GM21576 (cell line): ENCODE results near the gene POLR3C.
"Not testable (repeated sequence)": the region's sequence is repeated elsewhere in the genome, so short reads cannot be mapped to it uniquely, and the experiment has no call there.

Source experiments
- ATAC-seq: cut with Tn5 transposase; IDR thresholded peaks from one replicate; pipeline ENCODE4 v1.9.1; 2021; ENCODE audit warnings: mild to moderate bottlenecking, moderate library complexity; ENCODE audit not compliant: unreplicated experiment

The POLR3C gene

DNA sequence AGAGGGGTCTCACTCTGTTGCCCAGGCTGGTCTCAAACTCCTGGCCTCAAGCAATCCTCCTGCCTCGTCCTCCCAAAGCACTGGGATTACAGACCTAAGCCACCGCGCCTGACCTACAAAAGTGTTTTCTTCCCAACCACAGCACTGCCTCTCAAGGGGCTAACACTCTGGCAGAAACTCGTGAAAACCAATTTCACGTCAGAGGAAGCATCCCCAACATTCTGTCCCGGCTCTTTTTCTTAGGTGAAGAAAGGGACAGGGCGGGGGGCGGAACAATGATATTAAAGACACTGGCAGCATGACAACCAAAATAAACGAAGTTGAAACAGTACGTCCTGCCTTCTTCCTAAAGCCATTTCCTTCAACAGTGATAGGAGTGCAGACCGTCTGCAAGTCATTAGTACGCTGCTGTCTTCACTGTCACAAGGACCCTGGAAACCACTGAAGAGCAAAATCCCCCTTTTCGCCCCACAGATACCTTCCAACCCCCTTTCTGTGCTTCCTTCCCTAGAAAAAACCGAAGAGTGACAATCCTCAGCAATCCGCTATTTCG lies 1.1 kb upstream of the POLR3C start:
- ATAC-seq, result not testable (repeated sequence)

DNA sequence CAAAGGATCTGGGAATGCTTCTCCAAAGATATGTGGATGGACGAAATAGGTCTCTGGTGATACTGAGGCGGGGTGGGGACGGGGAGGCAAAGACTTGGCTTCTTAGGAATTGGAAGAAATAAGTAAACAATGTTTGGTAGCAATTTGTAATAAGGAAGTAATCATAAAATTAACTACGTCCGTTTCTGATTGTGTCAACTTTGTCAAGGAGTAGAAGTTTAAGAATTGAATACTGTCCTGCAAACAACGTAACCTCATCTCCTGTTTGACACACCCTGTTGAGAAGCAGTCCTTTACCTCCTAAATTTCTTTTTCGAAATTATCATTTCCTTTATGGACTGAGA lies 471 bp downstream of the POLR3C start:
- ATAC-seq, result no peak

DNA sequence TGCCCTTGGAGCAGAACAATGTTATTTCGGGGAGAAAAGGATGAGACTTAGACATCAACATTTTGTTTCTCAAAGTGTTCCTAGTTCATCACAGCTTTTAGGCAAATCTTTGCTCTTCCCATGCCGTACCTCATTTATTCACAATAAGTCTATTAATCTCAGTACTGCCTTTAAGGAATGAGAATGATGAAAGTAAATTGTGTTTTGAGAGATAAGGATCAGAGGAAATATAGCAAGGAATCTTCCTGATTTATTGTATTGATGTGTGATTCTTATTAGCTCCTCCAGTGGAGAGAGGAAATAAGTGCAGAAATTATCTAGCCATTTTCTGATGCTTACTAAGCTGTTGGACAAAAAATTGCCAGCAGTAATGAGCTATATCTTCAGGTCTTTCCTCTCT lies 2.0 kb downstream of the POLR3C start:
- ATAC-seq, result no peak

DNA sequence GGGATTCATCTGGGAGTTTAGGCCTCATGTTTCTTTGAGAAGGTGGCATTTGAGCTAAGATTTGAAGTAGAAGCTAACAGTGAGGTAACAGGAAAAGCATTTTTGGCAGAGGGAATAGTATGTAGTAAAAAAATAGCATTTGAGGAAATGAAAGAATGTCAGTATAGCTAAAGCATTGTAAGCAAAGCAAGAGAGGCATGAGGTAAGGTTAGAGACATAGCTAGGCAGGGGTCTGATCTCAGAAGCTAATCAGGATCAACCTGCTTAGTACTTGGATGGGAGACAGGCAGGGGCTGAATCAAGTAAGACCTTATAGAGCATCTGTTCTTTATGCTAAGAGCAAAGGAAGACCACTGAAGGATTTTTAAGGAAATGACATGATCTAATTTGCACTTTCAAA lies 4.0 kb downstream of the POLR3C start:
- ATAC-seq, result no peak

DNA sequence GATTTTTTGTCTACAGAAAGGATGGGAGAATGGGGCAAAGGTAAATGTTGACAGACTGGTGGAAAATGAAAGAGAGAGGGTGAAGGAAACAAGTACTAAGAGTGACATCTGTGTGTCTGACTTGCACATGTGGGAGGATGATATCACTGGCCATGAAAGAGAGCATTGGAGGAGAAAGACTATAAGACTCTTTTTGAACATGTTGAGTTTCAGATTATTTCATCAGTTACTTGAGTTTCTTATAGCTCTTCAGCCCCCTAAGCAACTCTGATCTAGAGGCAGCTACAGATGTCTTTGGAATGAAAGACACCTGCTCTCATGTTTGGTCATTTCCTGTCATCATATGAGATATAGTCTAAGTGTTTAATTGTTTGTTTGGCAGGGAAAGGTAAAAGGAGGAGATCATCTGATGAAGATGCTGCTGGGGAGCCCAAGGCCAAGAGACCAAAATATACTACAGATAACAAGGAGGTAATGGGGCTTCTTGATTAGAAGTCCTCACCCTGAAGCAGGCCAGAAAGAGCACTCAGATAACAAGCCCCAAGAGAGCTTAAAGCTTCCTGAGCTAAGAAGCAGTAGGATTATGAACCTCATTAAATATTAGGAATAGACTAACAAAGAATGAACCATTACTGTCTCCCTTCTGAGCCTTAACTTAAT lies 4.5 kb downstream of the POLR3C start:
- ATAC-seq, result peak; percentile 38

DNA sequence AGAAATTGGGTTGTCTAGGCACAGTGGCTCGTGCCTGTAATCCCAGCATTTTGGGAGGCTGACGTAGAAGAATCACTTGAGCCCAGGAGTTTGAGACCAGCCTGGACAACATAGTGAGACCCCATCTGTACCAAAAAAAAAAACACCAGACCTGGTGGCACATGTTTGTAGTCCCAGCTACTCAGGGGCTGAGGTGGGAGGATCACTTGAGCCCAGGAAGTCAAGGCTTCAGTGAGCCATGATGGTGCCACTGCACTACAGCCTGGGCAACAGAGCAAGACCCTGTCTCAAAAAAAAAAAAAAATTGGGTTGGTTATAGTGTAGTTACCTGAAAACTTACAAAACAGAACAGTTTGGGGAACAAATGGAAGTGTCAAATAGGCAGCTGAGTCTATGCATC lies 6.8 kb downstream of the POLR3C start:
- ATAC-seq, result not testable (repeated sequence)

DNA sequence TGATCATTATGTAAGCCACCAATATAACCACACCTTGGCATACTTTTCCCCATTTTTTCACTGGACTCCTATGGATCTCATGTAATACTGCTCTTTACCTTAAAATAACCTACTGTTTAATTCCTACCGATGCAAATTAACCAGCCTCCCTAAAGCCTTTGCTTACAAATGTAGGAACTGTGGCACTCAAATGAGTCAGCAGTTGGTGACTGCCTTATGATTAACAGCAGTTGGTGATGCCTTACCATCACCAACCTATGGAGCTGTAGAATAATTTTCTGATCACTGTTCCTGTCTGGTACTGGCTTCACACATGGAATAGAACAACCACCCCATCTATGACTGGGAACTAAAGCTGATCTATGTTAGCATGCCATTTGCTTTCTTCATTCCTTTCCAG lies 13.7 kb downstream of the POLR3C start:
- ATAC-seq, result no peak

DNA sequence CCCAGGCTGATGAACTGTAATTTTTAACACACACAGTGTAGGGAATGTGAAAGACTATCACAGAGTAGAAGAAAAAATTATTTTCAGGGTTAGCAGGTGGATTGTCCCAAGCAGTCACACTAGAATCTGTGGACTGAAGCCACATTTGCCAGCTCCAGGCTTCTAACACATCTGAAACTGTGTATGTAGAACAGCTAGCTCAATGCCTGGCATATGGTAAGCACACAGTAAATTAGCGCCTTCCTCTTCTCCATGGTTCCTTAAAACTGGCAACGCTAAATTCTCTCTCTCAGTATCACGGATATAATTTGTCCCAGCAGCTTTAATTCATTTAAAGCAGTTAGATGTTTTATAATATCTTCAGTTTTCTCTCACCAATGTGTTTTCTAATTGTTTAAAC lies 19.0 kb downstream of the POLR3C start:
- ATAC-seq, result no peak

DNA sequence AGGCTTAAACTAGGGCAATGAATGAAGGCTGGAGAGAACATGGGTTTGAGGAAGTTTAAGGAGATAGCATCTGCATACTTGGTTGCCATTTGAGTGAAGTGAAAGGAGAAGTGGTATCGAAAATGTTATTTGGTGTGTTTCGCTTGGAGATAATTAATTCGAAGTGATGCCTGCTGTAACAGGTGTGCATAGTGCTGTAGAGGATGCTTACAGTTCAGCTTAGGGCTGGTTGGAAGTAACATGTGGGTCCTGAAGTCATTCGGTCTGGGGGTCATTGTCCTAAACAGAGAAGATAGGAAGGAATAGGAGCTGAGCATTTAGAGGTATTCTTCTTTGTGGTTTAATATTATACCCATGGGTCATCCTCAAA lies 21.1 kb downstream of the POLR3C start:
- ATAC-seq, result peak; percentile 66

DNA sequence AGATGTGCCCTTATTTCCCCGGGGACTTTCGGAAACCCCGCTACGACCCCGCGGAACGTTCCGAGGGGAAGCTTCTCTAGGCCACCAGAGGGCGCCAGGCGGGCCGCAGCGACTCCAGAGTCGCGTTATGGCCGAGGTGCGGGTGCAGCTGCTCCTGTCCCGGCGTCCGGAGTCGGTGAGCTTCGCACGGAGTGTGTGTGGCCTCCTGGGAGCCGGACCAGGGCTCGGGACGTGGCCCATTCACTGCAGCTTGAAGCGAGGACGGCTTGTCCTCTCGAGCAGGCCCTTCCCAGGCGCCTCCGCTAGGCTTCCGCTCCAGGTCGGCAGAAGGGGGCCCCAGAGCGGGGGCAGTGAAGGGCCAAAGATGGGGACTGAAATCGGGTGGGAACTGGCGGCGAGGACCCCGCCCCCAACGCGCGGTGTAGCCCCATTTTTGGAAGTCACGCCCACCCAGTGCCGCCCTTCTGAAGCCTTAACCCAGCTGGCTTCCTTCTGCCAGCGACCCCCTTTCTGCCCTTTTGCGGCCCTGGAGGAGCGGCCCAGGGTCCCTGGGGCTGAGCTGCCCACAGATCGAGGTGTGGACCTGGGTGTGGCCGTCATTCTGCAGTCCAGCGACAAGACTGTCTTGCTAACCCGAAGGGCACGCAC lies 21.6 kb downstream of the POLR3C start, which contains the start of gene NUDT17:
NUDT17 (plus strand) TSS at position 117 of the 648 bp plus-strand sequence; CDS start at position 128, 11 bp downstream.
- ATAC-seq, result peak; percentile 48

DNA sequence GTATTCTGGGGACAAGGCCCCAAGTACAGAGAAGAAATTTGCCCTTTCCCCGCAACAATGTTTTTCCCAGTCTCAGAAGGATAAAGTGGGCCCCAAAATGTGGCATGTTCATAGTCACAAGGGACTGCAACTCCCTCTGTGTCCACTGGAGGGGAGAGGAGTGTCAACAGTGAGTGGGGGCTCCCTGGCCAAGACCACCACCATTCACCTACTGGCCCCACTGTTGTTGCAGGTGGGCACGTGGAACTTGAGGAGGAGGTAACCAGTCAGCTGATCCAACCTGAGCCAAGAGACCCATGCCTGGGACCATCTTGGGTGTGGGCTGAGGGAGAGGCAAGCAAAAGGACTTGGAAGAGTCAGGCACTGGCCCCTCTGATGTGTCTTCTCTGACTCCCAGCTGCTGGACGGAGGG lies 22.2 kb downstream of the POLR3C start:
- ATAC-seq, result no peak

DNA sequence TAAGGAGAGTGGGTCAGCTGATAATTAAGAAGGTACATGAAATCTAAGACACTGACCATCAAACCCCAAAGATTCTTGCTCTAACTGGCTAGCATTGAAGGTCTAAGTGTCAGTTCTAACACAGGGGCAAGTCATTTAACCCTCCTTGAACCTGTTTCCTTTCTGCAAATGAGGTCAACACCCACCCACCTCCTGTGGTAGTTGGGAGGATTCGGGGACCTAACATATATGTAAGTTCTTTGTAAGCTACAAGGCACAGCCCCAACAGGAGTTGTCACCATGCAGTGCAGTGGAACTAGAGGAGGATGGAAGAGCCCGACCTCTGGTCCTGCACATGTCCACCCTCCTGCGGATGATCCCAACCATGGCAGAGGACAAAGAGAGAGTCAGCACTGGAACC lies 23.8 kb downstream of the POLR3C start:
- no peak for ATAC-seq

DNA sequence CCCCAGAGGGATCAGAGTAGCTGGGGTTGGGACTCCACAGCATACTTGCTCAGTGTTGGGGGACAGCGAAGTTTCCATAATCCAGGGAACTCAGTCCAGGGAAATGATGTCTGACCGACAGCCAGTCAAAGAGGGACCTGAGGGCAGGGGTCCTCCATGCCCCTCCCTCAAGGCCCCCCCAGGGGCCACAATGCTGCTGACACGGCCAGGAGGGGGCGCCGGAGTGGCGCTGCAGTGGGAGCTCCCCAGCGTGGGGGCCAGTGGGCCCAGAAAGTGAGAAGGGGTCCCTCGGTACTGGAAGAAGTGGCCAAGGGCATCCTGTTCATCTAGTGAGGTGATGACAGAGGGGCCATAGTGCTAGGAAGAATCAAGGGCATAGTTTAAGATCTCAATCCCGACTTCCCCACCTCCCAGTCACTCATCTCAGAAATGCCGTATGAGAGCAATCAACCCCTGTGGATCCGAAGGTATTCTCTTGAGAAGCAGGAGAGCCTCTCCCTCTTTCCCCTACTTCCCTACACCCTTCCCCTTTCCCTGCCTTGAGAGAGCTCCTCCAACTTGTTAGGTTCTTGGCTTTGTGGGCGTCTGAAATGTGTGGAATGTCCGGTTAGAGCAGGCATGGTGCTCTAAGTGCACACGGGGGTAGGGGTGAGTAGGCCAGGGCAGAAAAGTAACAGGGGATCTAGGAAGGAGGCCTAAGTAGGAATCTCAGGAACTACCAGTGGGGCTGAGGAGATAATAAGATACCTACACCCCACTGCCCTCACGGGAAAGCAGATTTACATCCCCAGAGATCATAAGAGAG lies 25.6 kb downstream of the POLR3C start:
- no peak for ATAC-seq

DNA sequence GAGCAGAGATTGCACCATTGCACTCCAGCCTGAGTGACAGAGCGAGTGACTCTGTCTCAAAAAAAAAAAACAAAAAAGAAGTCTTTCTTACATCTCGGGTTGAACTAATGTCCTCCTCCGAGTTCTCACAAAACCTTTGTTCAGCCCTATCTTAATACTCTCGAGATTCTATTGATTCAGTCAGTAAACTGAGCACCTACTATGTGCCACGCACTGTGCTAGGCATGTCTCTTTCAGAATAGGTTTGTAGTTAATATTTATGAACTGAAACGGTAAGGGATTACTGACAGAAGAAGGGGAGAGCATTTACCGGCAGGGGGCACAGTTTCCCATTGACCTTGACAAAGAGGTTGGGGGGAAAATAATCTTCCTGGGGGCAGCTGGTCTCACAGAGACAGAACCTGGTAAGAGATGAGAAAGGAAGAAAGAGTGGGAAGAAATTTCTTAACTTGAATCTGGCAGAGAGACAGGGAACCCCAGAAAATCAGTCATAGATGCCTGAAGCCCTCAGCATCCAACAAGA lies 31.5 kb downstream of the POLR3C start:
- ATAC-seq, result no peak

DNA sequence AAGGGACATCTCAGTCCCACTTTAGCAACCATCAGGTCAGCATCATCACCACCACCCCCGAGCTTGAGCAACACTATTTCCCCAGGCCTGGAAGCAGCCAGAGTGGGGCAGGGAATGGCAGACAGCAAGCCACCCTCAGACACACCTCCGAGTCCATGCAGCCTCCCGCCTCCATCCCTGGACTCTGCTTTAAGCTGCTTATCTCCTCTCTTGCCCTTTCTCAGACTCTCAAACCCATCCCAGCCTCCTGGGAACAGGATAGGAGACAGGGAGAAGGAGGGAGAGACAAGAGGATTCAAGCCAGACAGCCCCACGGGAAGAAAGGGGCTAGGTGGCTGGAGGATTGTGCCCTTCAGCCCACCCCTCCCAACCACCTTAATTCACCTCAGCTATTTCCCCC lies 33.2 kb downstream of the POLR3C start:
- ATAC-seq, result no peak

DNA sequence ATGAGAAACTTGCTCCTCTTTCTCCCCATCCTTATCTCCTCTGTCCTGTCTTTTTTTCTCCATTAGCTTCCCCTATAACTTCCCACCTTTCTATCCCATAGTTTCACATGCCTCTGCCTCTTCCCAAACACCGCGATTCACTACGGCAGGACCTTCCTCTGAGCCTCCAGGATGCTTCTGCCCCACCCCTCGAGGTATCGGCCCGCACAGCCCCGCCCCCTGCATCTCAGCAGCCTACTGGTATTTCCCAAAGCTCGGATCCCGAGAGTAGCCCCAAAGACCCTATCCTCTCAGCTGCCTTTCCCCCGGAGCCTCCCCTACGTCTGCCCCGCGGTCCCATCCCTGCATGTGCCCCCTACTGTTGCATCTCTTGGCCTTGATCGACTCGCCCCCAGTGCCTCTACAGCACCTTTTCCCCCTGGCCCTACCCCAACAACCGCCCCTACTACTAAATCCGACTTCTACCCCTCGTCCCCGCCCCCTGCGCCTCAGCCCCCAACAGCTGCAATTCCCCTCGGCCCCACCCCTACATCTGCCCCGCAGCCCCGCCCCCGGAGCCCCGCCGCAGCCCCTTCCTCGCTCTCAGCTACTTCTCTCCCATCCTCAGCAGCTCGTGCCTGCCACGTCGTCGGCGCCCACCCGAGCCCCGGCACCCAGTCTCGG lies 34.4 kb downstream of the POLR3C start:
- no peak for ATAC-seq

DNA sequence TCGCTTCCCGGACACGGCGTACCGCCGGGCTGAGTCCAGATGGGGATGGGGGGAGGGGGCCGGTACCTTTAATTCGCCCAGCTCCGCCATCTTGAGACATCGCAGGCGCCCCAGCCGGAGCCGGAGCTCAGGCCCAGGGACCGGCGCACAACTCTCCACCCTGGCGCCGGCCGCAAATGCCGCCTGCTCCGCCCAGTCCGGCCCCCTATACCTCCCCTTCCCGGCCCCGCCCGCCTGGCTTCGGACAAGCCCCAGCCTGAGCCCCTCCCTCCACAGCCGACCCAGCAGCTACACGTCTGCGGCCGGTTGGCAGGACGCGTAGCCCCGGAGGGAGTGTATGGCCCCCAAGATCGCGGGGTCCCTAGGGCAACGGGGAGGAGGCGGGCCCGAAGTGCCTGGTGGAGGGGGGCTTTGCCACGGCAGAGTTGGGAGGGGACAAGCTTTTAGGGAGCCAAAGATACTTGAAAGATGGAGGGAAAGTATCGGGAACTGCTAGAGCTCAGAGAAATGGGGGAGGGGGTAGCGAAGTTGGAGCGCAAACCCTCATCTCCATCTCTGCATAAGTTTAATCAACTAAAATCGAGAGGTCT lies 35.0 kb downstream of the POLR3C start, which contains the start of gene PIAS3:
PIAS3 (minus strand) TSS at position 181 of the 590 bp plus-strand sequence; CDS start at position 90, 91 bp downstream.
- ATAC-seq, result peak; percentile 85

DNA sequence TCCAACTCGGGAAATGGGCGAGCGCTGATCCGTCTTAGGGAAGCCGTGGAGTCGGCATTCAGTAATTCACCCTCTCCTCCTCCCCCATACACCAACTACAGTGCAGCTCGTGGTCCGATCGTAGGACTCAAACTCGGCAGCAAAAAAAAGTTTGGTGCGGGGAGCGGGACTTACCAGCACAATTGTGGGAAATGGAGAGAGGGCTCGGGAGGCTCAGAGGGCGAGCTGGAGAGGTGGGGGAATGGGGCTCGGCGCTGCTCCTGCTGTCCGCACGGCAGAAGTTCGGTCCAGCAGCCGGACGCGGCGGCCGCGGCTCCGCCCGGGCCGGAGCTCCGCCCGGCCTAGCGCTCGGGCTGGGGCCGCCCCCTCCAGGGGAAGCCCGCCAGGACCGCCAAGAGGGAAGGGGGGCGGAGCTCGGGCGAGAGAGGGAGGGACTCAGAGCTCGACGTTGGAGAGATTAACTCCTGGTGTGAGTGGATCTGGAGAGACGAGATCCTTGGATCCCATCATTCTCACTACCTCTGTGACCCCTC lies 35.6 kb downstream of the POLR3C start:
- ATAC-seq, result peak; percentile 54

DNA sequence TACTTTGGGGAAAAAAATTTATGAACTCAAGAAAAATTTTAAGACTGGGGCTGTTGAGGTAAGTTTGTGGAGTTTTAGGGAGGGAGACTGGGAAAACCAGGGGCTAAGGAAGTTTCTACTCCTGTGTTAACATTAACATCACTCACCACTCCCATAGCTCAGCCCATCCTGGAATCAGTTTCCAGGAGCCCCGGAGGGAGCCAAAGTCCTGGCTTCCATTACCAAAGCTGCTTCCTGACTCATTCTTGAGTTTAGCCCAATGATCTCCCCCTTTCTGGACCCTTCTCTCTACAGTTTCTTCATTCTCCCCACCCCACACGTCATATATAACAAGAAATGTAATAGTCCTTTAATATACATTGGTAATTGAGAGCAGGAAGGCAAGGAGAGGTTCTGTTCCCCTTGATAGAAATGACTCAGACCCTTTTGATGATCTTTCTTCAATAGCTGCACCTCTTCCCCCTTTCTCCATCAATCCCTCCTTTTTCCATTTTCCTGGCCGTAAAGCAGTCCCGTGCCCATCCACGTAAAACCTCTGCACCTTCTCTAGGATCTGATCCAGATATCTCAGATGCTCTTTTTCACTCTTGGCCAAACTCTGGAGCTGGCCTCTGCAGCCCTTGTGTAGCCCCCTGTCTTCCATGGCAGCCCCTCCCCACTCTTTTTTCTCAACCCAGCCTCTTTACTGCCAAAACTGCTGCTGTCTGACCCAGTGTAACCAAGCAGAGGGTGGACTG lies 39.5 kb downstream of the POLR3C start:
- ATAC-seq, result no peak
